Measurements from ENCODE around the gene TCF3. TPM values are rescaled to one million over a fixed set of nuclear protein-coding genes. Genes with fewer than 3 reads are reported as not detected.
"Not testable (repeated sequence)": the region's sequence is repeated elsewhere in the genome, so short reads cannot be mapped to it uniquely, and the experiment has no call there.

Gene TCF3
- polyA plus RNA-seq, 1 donor from 2014 or later: 31.7 TPM

DNA sequence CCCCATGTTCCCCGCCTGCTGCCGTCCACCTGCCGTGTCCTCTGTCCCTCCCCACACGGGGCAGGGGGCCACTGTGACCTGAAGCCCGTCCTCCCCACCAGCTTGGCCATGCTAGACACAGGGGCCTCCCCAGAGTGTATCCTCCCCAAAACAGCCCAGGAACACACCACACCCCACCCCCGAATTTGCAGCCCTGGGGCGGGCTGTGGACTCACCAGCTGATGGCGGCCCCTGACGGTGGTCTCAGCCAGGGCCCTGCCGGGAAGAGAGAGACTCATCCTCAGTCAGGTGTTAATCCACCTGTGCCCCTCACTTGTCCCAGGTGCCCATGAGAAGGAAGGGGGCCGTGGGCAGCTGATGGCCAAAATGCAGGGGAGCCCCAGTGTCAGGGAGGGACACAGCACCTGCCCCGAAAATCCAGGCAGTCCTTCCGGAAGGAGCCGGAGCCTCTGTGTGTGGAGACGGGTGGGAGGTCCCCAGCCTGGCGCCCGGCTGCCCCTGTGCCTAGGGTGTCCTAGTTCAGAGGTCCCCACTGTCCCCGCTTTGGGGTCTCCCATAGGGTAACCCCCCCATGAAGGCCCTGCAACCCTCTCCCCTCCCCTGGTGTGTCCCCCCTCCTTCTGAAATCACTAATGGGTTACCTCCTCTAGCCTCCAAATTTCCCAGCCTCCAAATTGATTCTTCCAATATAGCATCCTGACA lies 39.3 kb upstream of the TCF3 start:
- no peaks in the 10 kb centered on the region for H3K36me3 ChIP-seq (ENCODE audit: insufficient read depth, low read length)
- no peak overlapping the region for H3K27ac ChIP-seq (ENCODE audit: low read length)
- H3K9me2 ChIP-seq (ENCODE audit: insufficient read depth, low read length): no peaks in the 10 kb centered on the region
- no peak overlapping the region for H3K9ac ChIP-seq (ENCODE audit: low read length)
- no peak overlapping the region for H3K4me2 ChIP-seq (ENCODE audit: low read length)
- H4K20me1 ChIP-seq (ENCODE audit: insufficient read depth): no peaks in the 10 kb centered on the region
- no peak overlapping the region for H2AFZ ChIP-seq (ENCODE audit: low read depth, low read length)
- no peak overlapping the region for H3K4me3 ChIP-seq (ENCODE audit: low read length)
- H3K79me2 ChIP-seq (replicated peaks; ENCODE audit: insufficient read depth, low read length): no peaks in the 10 kb centered on the region
- H3F3A ChIP-seq (ENCODE audit: insufficient read depth, low read length, poor library complexity, severe bottlenecking): no peaks in the 10 kb centered on the region
- no peaks in the 10 kb centered on the region for H3K9me3 ChIP-seq (ENCODE audit: low read length)
- TF ChIP-seq EZH2 (IDR thresholded peaks at IDR 0.05; ENCODE audit: borderline replicate concordance, insufficient read depth, low read length, poor library complexity, severe bottlenecking): no peak
- TF ChIP-seq, protein P1, sequence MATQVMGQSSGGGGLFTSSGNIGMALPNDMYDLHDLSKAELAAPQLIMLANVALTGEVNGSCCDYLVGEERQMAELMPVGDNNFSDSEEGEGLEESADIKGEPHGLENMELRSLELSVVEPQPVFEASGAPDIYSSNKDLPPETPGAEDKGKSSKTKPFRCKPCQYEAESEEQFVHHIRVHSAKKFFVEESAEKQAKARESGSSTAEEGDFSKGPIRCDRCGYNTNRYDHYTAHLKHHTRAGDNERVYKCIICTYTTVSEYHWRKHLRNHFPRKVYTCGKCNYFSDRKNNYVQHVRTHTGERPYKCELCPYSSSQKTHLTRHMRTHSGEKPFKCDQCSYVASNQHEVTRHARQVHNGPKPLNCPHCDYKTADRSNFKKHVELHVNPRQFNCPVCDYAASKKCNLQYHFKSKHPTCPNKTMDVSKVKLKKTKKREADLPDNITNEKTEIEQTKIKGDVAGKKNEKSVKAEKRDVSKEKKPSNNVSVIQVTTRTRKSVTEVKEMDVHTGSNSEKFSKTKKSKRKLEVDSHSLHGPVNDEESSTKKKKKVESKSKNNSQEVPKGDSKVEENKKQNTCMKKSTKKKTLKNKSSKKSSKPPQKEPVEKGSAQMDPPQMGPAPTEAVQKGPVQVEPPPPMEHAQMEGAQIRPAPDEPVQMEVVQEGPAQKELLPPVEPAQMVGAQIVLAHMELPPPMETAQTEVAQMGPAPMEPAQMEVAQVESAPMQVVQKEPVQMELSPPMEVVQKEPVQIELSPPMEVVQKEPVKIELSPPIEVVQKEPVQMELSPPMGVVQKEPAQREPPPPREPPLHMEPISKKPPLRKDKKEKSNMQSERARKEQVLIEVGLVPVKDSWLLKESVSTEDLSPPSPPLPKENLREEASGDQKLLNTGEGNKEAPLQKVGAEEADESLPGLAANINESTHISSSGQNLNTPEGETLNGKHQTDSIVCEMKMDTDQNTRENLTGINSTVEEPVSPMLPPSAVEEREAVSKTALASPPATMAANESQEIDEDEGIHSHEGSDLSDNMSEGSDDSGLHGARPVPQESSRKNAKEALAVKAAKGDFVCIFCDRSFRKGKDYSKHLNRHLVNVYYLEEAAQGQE (IDR thresholded peaks at IDR 0.05; ENCODE audit: borderline replicate concordance): no peak
- no peak for TF ChIP-seq POLR2AphosphoS5 (IDR thresholded peaks at IDR 0.05)
- TF ChIP-seq EP300 (conservative IDR thresholded peaks at IDR 0.05; ENCODE audit: poor library complexity, severe bottlenecking): no peak
- no peak for TF ChIP-seq RAD21 (conservative IDR thresholded peaks at IDR 0.05)
- no peak for TF ChIP-seq SMC3 (conservative IDR thresholded peaks at IDR 0.05; ENCODE audit: poor library complexity)
- no peak for TF ChIP-seq CTCF (IDR thresholded peaks at IDR 0.05; ENCODE audit: poor library complexity, severe bottlenecking)
- TF ChIP-seq MXI1 (conservative IDR thresholded peaks at IDR 0.05; ENCODE audit: poor library complexity, severe bottlenecking): no peak
- TF ChIP-seq TAF1 (IDR thresholded peaks at IDR 0.05; ENCODE audit: low read depth): no peak
- peaks cover 22% of the 10 kb centered on the region for H3K27me3 ChIP-seq (ENCODE audit: insufficient read depth, low read depth, low read length)

GRCh38 chr19:1690699-1691307 lies 38.4 kb upstream of the TCF3 start:
- Histone ChIP-seq H3K4me2 (ENCODE audit: low read length) (no peak overlapping the region), H3K9me3 (ENCODE audit: low read length) (no peaks in the 10 kb centered on the region), H4K20me1 (ENCODE audit: insufficient read depth) (no peaks in the 10 kb centered on the region), H3K27me3 (ENCODE audit: insufficient read depth, low read depth, low read length) (peaks cover 22% of the 10 kb centered on the region), H3K36me3 (ENCODE audit: insufficient read depth, low read length) (no peaks in the 10 kb centered on the region), H3K4me3 (ENCODE audit: low read length) (no peak overlapping the region), H3K27ac (ENCODE audit: low read length) (no peak overlapping the region), H3K79me2 (replicated peaks; ENCODE audit: insufficient read depth, low read length) (no peaks in the 10 kb centered on the region), H3K9ac (ENCODE audit: low read length) (no peak overlapping the region), H2AFZ (ENCODE audit: low read depth, low read length) (no peak overlapping the region), H3F3A (ENCODE audit: insufficient read depth, low read length, poor library complexity, severe bottlenecking) (no peaks in the 10 kb centered on the region), H3K9me2 (ENCODE audit: insufficient read depth, low read length) (no peaks in the 10 kb centered on the region)
- TF ChIP-seq CTCF (IDR thresholded peaks at IDR 0.05; ENCODE audit: poor library complexity, severe bottlenecking) (no peak), MXI1 (conservative IDR thresholded peaks at IDR 0.05; ENCODE audit: poor library complexity, severe bottlenecking) (no peak), TAF1 (IDR thresholded peaks at IDR 0.05; ENCODE audit: low read depth) (no peak), RAD21 (conservative IDR thresholded peaks at IDR 0.05) (no peak), EP300 (conservative IDR thresholded peaks at IDR 0.05; ENCODE audit: poor library complexity, severe bottlenecking) (no peak), EZH2 (IDR thresholded peaks at IDR 0.05; ENCODE audit: borderline replicate concordance, insufficient read depth, low read length, poor library complexity, severe bottlenecking) (no peak), POLR2AphosphoS5 (IDR thresholded peaks at IDR 0.05) (no peak), SMC3 (conservative IDR thresholded peaks at IDR 0.05; ENCODE audit: poor library complexity) (no peak)
- TF ChIP-seq, protein P1 (IDR thresholded peaks at IDR 0.05; ENCODE audit: borderline replicate concordance): no peak

DNA sequence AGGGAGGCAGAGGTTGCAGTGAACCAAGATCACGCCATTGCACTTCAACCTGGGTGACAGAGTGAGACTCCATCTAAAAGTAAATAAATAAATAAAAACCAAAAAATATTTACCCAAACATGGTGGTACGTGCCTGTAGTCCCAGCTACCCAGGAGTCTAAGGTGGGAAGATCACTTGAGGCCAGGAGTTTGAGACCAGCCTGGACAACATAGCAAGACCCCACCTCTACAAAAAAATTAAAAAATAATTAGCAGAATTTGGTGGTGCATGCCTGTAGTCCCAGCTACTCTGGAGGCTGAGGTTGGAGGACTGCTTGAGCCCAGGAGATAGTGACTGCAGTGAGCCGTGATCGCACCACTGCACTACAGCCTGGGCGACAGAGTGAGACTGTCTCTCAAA lies 33.4 kb upstream of the TCF3 start:
- not testable (repeated sequence) for H3K27ac ChIP-seq (ENCODE audit: low read length); H3K4me2 ChIP-seq (ENCODE audit: low read length); H3K9ac ChIP-seq (ENCODE audit: low read length); H3K79me2 ChIP-seq (replicated peaks; ENCODE audit: insufficient read depth, low read length); H4K20me1 ChIP-seq (ENCODE audit: insufficient read depth); H3K36me3 ChIP-seq (ENCODE audit: insufficient read depth, low read length); H3K4me3 ChIP-seq (ENCODE audit: low read length); H3K9me2 ChIP-seq (ENCODE audit: insufficient read depth, low read length); H3K27me3 ChIP-seq (ENCODE audit: insufficient read depth, low read depth, low read length); H2AFZ ChIP-seq (ENCODE audit: low read depth, low read length); H3F3A ChIP-seq (ENCODE audit: insufficient read depth, low read length, poor library complexity, severe bottlenecking); H3K9me3 ChIP-seq (ENCODE audit: low read length)
